ENCODE data around the gene HTR3D.
"Not testable (repeated sequence)": the region's sequence is repeated elsewhere in the genome, so short reads cannot be mapped to it uniquely, and the experiment has no call there.

The HTR3D gene, protein sequence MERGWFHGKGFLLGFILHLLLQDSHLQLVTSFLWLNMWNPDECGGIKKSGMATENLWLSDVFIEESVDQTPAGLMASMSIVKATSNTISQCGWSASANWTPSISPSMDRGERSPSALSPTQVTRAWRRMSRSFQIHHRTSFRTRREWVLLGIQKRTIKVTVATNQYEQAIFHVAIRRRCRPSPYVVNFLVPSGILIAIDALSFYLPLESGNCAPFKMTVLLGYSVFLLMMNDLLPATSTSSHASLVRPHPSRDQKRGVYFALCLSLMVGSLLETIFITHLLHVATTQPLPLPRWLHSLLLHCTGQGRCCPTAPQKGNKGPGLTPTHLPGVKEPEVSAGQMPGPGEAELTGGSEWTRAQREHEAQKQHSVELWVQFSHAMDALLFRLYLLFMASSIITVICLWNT

DNA sequence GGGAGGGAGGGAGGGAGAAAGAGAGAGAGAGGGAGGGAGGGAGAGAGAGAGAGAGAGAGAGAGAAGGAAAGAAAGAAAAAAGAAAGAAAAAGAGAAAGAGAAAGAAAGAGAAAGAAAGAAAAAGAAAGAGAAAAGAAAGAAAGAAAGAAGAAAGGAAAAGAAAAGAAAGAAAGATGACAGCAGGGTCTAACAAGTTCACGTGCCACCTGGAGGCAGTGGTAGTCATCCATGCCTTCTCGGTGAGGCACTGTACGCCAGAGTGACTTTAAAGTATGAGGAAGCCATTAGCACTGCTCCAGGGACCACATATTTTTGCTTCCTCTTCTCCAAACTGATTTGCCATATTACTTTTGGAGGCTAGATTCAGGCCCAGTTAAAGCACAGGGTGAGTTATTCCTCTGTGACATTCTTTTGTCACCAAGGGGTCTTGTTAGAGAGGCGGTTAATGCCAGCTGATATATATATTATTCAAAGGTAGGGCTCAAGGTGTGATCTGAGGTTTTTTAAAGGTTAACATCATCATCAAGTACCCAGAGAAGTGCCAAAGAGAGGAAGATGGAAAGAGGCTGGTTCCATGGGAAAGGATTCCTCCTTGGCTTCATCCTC lies at the start of gene HTR3D:
TSS of gene HTR3D (plus strand) at position 556 of the 606 bp plus-strand sequence. CDS start at position 556, 0 bp downstream.
- DNase-seq = no peak

DNA sequence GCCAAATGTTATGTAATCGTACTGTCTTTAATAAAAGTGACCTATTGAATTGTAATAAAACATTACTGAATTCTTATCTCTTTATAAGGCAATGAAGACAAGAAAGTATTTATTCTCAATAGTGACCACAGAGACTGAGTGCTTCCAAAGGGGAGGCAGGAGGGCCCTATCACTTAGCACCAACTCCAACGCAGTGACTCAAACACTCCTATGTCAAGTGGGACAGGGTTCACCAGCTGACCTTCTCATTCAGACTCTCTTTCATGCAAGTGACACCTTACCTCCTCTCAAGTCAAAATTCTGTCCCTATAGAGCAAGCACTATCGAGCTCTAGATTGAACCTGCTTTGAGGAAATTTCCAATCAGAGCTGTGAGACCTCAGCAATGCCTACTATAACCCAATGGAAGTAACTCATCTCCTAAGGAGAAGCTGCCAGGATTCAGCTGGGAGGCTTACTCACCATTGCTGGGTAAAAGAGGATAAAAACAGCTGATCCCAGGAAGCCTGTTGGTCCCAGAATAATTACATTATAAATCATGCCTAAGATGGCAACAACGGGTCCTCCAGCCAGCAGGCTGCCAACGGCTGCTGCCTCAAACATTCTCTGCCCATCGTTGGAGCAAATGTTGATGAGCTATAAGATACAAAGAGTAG lies 49.4 kb upstream of the HTR3D start:
- no peak for DNase-seq

DNA sequence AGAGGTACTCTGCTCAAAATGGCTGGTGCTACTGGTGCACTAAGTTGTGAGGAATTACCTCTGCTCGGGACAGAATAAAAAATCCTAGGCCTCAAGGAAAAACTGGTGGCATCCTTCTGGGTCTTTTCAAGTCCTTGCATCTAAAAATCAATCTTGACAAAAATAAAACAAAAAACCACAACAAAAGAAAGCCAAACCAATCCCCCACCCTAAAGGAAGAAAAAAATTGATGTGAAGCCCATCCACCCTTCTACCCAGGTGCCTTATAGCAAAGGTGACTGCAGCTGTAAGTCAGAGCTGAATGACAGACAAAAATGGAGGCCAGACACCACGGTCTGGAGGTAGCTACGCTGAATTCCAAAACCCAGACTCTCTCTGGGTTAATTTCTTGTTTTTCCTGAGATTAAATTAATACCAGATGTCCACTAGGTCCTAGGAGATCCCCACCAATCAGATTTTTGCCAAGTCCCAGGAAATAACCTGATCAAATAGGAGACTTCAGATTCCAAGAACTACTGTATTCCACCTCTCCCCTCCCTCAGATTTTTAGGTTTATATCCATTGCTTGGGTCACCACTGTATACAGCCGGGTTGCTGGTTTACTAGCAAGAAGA lies 47.3 kb upstream of the HTR3D start:
- no peak for DNase-seq

DNA sequence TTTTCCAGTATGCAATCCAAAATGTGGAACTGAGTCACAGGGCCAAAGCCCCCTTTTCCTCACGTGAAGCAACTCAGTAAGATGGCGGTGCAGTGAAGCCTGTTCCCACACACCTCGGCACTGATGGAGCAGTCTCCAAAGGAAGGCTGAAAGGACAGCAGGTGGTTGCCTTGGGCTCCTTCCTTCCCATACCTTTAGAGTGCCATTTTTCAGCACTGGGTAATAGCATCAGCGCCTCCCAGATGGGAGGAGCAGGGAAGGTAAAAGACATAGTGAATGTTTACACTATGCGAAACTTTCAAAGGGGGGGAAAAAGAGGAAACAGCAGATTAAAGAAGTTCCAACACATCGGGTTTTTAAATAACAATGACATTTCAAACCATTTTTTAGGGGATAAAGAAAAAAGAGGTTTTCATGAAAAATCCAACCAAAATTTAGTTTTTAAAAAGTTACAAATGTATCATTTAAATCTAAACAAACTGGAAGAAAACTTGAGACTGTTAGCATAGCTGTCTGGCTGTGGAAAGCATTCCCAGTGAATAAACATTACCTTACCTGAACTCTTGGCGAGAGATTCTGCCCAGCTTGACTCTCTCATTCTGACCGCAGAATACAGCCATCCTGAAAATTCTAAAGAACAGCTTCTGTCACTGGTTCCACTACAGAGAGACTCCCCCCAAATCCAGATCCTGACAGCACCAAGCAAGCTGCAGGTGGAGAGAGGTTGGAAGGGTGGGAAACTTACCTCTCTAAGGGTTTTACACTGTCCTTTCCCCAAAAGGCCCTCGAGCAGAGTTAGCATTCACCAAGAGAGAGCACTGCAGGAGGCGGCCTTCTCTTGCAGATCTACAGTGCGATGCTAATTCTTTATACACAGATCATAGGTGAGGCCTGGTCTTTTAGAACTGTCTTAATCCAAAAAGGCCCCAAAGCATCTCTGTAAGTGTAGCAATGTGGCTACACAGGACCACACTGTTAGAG lies 46.5 kb upstream of the HTR3D start:
- DNase-seq = no peak

DNA sequence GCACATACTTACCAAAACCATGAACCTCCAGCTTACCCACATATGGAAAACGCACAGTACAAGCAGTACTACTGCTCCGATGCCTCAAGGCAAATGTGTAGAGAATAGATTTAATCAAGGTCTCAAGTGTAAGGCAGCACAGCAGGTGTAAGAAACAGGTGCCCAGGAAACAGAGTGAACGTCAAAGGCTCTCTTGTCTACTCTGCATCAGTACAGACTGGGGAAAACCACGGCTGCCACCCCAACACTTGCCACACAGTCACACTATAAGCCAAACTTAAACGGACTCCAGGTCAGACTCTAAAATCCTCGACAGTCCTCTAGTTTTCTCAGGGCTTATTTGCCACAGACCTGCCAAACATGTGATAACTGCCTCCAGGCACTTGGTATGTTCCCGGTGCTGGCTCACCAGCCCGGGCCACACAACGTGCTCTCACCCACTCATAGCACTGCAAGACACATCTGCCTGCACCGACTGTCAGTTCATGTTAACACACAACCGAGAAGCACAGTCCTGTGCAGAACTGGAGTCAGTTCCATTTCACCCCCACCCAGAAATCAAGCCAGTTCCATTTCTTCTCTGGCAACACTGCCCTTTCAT lies 44.4 kb upstream of the HTR3D start:
- no peak for DNase-seq

DNA sequence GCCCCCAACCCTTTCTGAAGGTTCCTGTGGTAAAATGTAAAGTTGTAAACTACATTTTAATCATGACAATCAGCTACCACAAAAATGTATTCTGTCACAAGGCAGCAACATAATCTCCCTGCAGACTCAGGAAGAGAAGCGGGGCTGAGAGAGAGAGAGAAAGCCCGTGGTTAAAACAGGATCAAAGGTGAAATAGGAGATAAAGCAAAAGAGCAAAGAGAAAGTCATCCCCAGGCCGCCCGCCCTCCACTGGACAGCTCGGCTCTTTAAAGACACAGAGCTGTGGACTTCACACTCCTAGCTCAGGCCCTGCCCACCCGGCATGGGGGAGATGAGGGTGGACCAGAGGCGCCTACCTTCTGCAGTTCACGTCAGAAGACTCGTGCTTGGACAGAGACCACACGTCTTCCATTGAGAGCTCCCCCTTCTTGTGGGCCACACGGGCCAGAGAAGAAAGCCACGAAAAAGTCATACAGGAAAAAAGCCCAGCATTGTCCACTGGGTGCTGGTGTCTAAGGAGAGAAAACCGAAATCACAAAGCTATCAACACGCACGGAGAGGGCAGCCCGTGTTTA lies 43.2 kb upstream of the HTR3D start:
- no peak for DNase-seq

DNA sequence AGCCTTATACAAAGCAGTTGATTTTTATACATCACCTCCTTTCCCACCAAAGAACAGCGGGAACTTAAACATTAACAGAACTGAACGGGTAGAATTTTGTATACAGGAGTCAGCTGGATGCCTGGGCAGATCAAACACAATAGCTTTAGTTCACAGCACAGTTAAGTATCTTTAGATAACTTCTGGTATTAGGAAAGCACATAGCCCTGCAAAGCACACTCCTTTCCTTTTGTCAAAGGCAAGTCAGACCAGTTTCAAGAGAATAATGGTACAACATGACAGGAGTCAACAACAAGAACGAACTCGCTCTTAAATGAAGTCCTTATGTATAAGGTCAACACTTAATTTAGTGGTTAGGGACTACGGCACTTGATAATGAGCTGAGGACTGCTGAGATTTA lies 40.1 kb upstream of the HTR3D start:
- DNase-seq = no peak

DNA sequence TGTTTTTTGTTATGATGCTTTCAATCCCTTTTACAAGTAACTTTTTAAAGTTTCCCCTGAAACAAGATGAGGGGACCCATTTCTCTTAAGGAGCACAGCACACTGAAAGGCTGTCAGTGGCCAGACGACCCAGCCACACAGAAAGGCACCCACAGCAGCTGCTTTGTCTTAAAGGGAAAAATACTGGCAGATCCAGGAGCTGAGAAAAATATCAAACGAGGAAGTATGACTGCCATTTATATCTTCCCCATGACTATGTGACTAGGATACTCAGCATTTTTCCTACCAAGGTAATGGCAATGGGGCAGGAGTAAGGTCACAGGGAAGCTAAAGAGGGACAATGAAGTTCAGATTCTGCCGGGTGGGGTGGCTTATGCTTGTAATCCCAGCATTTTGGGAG lies 29.8 kb upstream of the HTR3D start:
- DNase-seq = no peak

DNA sequence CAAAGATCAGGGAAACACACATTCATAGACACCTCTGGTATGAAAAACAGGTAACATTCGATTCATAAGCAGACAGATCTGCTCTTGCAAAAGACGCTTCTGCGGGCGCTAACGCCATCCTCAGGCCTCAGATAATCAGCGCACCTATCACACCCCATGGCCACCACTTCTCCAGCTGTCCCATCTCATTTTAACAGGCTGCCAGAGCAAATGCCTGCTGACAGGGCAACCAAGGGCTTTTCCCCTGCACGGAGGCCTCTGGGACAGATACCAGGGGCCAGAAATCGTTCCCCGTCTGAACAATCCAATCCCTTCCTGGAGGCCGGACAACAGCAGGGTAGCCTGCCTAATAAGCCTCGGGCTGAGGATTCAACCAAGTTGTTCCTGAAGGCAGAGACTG lies 29.1 kb upstream of the HTR3D start:
- DNase-seq = no peak

DNA sequence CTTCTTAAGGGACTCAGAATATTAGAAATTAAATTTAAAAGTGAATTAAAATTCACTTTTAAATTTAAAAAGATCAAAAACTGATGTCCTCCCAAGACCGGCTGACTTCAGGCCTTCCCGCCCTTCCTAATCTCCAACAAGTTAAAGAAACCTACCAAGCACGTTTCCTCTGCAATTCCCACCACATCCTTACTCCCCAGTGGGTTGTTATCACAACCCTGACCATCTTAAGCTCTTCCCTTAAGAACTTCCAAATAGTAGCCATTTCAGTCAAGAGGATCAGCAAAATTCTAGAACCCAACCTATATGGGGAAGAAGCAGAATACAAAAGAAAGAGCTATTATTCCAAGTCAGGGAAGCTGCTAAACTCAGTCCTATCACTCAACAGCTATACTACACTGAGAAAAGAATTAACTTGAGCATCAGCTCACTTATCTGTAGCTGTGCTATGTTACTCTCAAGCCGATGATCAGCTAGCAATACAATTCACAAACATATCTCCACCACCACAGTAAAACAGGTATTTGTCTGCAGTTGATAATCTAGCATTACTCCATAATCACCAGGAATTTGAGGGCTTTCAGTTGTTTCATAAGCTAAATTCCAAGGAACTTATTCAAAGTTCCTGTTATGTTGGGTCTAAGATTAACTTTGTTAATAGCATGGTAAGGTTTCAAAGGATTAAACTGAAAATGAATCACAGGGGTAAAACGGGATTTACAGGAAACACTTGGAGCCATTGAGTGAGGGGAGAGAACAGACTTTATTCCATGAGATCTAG lies 28.2 kb upstream of the HTR3D start:
- no peak for DNase-seq

DNA sequence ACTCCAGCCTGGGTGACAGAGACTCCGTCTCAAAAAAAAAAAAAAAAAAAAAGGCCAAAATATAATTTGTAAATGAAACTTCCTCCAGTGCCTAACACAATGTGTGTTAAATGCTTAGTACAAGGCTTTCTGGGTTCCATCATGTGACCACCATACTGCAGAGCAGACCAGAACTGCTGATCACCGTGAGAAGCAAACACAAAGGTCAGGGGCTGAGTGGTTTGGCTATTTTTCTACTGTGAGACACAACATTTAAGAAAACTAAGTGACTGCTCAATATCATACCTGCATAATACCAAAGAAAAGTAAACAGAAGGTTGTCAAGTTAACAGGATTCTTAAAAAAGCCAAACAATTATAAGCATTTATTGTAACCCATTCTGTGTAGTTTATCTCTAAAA lies 27.1 kb upstream of the HTR3D start:
- no peak for DNase-seq

DNA sequence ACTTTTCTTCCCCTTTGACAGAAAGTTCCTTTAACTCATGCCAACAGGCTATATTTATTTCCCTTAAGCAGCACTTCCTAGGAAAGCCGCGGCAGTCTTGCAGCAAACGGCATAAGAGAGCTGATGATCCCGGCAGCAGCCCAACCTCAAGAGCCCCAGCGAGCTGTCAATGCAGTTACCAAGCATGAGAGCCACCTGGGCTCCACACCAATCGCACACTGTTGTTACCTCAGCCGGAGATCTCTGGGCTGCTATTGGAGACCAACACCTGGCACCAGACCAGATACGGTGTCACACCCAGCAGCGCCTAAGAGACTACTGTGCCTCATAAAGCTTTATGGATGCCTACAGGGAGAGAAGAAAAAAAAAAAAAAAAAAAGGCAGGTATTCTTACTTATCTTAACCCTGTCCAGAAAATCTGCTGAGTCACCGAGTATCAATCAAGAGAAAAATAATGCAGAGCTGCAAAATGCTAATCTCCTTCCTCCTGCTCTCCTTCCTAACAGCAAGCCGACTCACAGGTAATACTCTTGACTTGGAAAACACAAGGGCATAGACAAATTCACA lies 25.5 kb upstream of the HTR3D start:
- DNase-seq = no peak

DNA sequence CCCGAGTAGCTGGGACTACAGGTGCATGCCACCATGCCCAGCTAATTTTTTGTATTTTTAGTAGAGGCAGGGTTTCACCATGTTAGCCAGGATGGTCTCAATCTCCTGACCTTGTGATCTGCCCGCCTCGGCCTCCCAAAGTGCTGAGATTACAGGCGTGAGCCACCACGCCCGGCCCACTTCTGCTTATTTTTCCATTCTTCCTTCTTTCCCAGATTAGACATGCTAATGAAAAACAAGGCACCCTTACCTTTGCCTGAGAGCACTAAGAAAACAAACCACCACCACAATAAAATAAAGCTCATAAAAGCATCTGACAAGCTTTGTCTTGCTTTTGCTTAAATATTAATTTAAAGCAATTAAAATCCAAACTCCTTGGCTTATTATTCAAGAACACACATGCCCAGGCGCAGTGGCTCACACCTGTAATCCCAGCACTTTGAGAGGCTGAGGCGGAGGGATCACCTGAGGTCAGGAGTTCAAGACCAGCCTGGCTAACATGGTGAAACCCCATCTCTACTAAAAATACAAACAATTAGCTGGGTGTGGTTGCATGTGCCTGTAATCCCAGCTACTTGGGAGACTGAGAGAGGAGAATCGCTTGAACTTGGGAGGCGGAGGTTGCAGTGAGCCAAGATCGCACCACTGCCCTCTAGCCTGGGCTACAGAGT lies 24.3 kb upstream of the HTR3D start:
- DNase-seq = not testable (repeated sequence)

DNA sequence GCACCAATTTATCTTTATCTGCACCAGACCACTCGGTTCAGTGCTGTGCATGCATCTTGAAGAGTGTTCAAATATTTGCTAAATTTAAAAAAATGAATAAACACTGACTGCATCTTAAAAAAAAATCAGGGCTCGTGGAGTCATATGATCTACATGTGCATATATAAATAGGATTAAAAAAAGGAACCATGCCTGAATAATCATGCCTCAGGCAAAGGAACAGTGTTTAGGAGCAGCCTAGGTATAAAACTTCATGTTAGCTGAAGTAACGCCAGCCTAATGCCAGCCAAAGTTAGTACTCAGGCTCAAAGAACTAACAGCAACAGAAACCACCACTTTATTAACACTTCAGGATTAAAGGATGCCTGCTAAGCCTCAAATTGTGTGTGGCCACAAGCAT lies 23.4 kb upstream of the HTR3D start:
- DNase-seq = no peak

DNA sequence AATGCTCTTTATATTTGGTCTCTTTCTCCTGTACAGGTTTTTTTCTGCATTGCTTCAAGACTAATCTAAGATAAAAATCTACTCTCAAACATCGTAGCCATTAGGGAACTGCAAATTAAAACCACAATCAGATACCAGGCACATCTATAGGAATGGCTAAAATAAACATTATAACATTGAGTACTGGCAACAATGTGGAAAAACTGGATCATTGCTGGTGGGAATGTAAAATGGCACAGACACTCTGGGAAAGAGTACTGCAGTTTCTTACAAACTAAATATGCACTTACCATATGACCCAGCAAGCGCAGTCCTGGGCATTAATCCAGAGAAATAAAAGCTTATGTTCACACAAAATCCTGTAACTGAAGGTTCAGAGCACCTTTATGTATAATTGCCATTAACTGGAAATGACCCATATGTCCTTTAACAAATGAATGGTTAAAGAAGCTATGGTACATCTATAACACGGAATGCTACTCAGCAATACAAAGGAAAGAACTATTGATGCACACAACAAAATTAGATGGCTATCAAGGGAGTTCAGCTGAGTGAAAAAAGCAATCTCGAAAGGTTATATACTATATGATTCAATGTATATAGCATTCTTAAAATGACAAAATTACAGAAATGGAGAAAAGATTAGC lies 20.2 kb upstream of the HTR3D start:
- DNase-seq = no peak

DNA sequence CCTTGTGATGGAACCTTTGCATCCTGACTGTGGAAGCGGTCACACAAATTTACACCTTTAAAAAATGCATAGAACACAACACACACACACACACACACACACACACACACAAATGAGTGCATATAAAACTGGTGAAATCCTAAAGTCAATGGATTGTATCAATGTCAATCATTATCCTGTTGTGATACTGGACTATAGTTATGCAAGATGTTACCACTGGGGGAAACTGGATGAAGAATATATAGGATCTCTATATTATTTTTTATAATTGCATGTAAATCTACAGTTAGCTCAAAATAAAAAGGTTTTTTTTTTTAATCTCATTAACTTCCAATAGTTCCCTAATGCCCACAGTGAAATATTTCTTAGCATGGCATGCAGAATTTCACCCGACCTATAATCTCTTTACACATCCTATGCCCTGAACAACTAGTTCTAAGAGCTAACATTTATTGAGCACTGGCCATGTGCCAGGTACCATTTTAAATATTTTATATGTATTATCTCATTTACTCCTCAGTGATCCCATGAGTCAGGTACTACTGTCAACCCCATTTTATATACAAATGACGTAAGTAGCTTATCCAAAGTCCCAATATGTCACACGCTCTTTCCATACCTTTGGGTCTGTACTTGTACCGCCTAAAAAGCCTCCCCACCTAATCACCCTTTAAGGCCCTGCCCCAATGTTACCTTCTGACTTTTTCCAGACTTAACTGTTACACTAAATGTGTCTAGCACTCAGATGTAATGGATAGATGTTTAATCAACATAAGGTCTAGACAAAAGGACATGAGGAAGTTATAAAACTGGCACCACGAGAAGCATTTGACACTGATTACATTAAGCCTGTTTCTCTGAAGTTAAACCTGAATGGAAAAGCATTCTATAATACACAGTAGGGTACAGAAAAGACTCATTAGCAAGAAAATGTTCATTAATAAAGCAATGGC lies 19.3 kb upstream of the HTR3D start:
- DNase-seq = no peak

DNA sequence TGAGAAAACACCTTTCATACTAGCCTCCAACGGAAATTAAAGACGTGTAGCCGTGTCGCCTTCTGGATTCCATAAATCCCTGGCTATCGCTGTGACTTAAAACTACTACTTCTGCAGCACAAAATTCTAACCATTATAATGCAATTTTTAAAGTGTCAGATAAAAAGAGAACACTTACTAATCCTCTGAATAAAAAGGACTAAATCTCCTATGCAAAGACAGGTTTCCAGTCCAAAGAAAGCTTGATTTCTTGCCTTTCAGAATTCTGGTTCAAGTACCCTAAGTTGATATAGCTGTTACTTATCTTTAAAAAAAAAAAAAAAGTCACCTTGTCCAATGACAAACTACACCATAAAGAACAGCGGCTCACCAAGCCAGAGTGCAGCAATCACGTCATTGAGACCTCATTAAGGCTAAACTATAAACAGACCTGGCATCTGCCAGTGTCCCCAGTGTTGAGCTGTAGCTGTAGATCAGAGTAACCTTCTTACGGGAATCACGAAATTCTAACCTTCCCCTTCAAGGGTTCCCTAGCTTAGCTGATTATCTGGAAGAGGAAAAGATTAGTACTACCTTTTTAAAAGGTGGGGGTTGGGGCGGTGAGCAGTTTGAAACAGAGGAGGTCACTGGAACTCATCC lies 16.0 kb upstream of the HTR3D start:
- DNase-seq = no peak

DNA sequence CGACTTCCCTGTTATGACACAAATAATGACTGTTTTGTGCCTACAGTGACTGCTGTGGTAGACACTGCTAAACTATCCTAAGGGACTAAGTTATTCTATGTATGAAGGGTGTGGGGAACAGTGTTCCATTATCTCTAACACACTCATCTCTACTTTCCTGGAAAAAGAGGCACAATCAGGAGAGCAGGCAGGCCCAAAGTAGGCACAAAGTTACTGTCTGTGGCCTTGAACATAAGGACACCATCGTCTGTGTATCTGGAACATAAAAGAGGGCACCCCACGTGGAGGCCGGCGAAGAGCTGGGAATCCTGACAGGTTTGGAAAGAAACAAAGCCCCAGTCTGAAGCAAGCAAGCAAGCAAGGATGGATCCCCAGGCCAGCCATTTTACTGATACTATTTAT lies 15.4 kb upstream of the HTR3D start:
- DNase-seq = no peak

Measured in CD4-positive, alpha-beta T cell treated with Interleukin-21 for 1 hour (primary cell).